Mucosa of descending colon (tissue), 3 donors: ENCODE measurements around the gene CYSTM1. TPM values are rescaled to one million over a fixed set of nuclear protein-coding genes. Genes with fewer than 3 reads are reported as not detected.
A peak's percentile ranks its signal among the peaks of the same experiment; 100 is the strongest.

Experiments used
- ATAC-seq: fragments of 200-7000 bp; cut with Tn5 transposase; one replicate; pipeline ENCODE4 v1.9.1; 2020; ENCODE audit warnings: mild to moderate bottlenecking, moderate library complexity
- DNase-seq, 3 donors: peaks; one replicate each; pipeline ENCODE4 v3.0.0-alpha.2; 2020
- H3K36me3 ChIP-seq: fragments of 200-600 bp; one replicate; pipeline ENCODE4 v1.8.0; 2021; ENCODE audit warnings: low read depth, mild to moderate bottlenecking
- H3K4me1 ChIP-seq: fragments of 200-600 bp; one replicate; pipeline ENCODE4 v1.8.0; 2021; ENCODE audit warnings: low read depth, mild to moderate bottlenecking
- H3K4me3 ChIP-seq: fragments of 200-600 bp; one replicate; pipeline ENCODE4 v1.8.0; 2021; ENCODE audit warnings: mild to moderate bottlenecking
- H3K9me3 ChIP-seq: fragments of 200-600 bp; one replicate; pipeline ENCODE4 v1.8.0; 2021; ENCODE audit warnings: mild to moderate bottlenecking
- intact Hi-C, 2 donors: fragments of 100-400 bp; cut with DNase I in 1 of 2; cut with micrococcal nuclease in 1 of 2; formaldehyde crosslinking; loops; one replicate each; pipeline versions ENCODE4 v1.11.0 to v1.11.1; 2022; cut with DNase I, micrococcal nuclease
- total RNA-seq, 3 donors: library from RNA; stranded (reverse); fragmentation: NEBNext Ultra II Directional in 2 of 3; extraction: Animal tissue kit (Norgen Biotek cat#: 25700) in 2 of 3; gene quantifications; one replicate each; pipeline versions ENCODE4 v1.2.1 to v1.2.4, GENCODE V29; 2021 to 2023
- TF ChIP-seq, protein P1 (sequence below): fragments of 200-600 bp; IDR thresholded peaks from one replicate; pipeline ENCODE4 v1.8.0; 2022; ENCODE audit warnings: antibody characterized with exemption, mild to moderate bottlenecking
- donor health status: DM: no; HTN: no; CAD: no; lungs with moderate emphysema.
- donor health status: DM: no; HTN: no; CAD: no.
- donor health status: DM: no; HTN: yes; CAD: no.

CYSTM1 gene
- total RNA-seq, 3 donors from 2014 or later, result 76.3 to 175 (median 136) TPM

DNA sequence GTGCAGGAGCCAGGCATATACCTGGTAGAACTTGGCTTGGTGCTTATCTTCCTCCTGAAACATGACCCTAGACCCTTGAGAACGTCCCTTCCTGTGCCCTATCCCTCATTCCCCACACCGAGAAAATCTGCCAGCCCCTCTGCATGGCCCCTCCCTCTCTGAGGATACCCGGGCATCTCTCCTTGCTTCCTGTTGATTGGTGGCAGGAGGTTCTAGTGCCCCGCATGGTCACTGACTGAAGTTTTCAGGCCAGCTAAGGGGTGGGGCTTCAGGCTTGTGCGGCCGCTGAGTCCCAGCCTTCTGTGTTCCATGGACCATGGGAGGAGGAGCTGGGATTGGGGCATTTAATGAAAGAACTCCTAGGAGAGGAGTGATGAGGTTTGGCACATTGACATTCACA is 26.5 kb upstream of the CYSTM1 start:
- Histone ChIP-seq H3K9me3 (no peaks in the 10 kb centered on the region), H3K4me1 (peaks cover 6% of the 10 kb centered on the region), H3K36me3 (no peaks in the 10 kb centered on the region), H3K4me3 (no peak overlapping the region)
- intact Hi-C loops, result no loop called here
- TF ChIP-seq, protein P1, sequence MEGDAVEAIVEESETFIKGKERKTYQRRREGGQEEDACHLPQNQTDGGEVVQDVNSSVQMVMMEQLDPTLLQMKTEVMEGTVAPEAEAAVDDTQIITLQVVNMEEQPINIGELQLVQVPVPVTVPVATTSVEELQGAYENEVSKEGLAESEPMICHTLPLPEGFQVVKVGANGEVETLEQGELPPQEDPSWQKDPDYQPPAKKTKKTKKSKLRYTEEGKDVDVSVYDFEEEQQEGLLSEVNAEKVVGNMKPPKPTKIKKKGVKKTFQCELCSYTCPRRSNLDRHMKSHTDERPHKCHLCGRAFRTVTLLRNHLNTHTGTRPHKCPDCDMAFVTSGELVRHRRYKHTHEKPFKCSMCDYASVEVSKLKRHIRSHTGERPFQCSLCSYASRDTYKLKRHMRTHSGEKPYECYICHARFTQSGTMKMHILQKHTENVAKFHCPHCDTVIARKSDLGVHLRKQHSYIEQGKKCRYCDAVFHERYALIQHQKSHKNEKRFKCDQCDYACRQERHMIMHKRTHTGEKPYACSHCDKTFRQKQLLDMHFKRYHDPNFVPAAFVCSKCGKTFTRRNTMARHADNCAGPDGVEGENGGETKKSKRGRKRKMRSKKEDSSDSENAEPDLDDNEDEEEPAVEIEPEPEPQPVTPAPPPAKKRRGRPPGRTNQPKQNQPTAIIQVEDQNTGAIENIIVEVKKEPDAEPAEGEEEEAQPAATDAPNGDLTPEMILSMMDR, result no peak
- no peak for ATAC-seq
- DNase-seq, result no peak

DNA sequence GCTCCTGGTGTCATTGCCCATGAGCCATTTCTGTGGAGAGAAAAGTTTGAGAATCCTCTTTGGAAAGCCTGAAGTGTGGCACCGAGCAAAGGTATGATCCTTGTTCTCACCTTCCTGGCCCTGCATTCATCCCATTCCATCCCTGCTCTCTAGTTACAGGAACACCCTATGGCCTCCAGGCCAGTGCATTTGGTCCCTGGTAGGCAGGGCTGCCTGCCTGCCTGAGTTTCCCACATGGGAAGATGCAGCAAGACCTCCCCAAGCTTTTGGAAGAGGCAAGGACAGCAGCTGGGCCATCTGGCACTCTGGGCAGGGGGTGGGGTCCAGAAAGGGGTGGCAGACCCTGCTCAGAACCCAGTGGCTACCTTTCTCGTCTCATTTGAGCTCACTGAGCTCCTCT is 24.8 kb upstream of the CYSTM1 start:
- DNase-seq (no peak), ATAC-seq (no peak)
- Histone ChIP-seq H3K4me3 (no peak overlapping the region), H3K4me1 (peaks cover 6% of the 10 kb centered on the region), H3K36me3 (no peaks in the 10 kb centered on the region), H3K9me3 (no peaks in the 10 kb centered on the region)
- intact Hi-C loops, result loop anchor here in 1 of 2 donors (5.0 to 10.0 kb wide), 2 partner anchors 78 to 365 kb away; no protein-coding TSS in a partner anchor
- TF ChIP-seq, protein P1, result no peak

DNA sequence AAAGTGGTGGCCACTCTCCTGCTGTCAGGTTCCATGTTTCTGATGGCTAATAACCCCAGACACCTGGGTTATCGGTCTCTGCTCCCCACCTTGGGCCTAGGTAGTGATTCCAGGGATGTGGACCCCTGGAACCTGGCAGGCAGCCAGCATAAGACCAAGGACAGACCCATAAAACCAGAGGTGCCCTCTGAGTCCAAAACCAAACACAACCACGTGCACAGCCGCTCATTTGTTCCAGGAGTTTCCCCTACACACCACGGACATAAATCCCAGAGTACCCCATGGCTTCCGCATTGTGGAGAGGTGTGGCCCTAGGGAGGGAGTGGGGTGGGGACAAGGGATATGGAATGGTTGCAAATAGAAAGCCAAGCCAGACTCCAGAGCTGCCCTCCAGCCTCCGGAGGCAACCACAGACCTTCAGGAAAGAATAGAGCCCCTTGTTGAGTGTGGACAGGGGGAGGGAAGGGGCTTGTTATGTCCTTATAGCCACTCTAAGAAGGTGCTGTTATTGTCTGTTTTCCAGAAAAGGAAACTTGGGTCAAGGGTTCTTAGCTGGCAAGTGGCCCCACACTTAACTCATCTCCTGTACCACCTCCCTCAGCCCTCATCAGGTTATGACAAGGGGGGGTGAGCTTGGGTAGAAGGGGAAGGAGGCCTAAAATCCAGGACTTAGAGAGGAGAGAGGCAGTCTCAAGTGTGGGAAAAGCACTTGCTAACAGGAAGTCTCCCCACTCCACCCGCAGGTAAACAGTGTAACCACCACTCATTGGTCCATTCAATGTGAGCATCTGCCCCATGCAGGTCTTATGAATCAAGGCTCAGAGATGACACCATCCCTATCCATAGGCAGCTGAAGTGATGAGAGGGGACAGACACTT is 23.6 kb upstream of the CYSTM1 start:
- DNase-seq, result no peak
- H3K4me1 ChIP-seq, result peaks cover 2% of the 10 kb centered on the region
- no peaks in the 10 kb centered on the region for H3K36me3 ChIP-seq
- ATAC-seq, result peak; percentile 87
- H3K9me3 ChIP-seq, result no peaks in the 10 kb centered on the region
- intact Hi-C loops, result loop anchor here in 1 of 2 donors (5.0 to 10.0 kb wide), 2 partner anchors 79 to 367 kb away; no protein-coding TSS in a partner anchor
- H3K4me3 ChIP-seq, result no peak overlapping the region
- TF ChIP-seq, protein P1, result no peak

DNA sequence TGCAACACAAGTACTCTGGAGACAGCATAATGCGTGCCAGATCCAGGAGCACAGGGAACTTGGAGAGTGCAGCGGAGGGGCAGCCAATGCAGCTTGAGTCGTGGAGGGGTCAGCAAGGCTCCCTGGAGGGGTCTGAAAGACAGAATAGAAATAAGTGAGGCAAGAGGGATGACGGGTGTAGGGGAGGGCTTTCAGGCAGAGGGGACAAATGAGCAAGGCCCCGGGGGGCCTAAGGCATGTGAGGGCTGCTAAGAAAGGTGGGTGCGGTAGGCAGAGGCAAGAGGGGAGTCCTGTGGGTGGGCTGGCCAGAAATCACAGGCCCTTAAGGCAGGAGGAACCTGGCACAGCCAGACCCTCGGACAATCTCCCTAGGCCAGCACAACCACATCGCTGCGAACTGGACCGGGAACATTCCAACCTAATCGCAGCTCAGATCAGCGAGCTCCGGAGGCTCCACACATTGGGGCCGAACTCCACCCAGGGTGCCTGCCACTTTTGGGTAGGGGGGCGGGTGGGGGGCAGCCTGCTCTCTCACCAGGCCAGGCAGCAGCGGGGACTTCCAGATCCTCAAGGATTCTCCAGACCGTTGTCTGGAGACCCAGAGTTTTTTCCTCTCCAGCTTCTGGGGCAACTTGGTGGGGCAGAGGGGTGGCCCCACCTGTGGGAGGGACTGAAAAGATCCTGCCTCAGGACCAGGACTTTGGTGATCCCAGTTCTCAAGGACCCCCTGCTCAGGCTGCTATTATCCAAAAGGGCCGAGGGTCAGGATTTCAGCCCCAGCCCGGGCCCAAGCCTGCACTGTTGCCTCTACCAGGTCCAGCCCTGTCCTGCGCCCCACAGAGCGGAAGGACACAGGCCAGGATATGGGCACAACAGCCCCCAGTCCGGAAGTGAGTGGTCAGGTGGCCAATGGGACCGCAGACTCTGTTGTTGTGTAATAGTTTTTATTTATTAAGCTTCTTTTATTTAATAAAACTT is 22.7 kb upstream of the CYSTM1 start:
- Histone ChIP-seq H3K4me1 (no peaks in the 10 kb centered on the region), H3K36me3 (no peaks in the 10 kb centered on the region), H3K4me3 (no peak overlapping the region), H3K9me3 (no peaks in the 10 kb centered on the region)
- ATAC-seq (no peak), DNase-seq (no peak)
- TF ChIP-seq, protein P1, result no peak
- intact Hi-C loops, result loop anchor here in 1 of 2 donors (5.0 to 10.0 kb wide), 2 partner anchors 80 to 368 kb away; no protein-coding TSS in a partner anchor

DNA sequence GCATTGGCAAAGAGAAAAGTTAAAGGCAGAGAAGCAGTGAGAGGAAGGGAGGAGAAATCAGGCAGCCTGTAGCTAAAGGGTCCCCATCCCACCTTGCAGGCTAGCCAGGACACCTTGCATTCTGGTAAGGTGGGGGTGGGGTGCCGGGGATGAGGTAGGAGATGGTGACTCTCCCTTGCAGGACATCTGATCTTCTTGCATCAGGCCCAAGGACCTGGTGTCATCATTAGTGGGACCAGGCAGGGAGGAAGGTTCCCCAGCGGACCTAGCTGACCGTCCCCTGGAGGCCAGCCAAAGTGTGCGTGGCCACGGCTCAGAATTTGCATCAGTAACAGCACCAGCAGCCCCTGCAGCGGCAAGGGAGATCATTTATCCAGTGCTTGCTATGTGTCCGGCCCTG is 21.7 kb upstream of the CYSTM1 start:
- Histone ChIP-seq H3K36me3 (no peaks in the 10 kb centered on the region), H3K9me3 (no peaks in the 10 kb centered on the region), H3K4me1 (peaks cover 3% of the 10 kb centered on the region), H3K4me3 (no peak overlapping the region)
- intact Hi-C loops, result loop anchor here in 1 of 2 donors (5.0 to 10.0 kb wide), 2 partner anchors 81 to 368 kb away; no protein-coding TSS in a partner anchor
- ATAC-seq (no peak), DNase-seq (no peak)
- TF ChIP-seq, protein P1, result no peak
